GM06990 (cell line): ENCODE data around the gene DPEP3.
"Not testable (repeated sequence)": the region's sequence is repeated elsewhere in the genome, so short reads cannot be mapped to it uniquely, and the experiment has no call there.

Experiments used
- DNase-seq: peaks from one replicate; pipeline ENCODE4 v3.0.0-alpha.2; 2011; ENCODE audit not compliant: insufficient read length; ENCODE audit errors: extremely low read depth
- H3K27me3 ChIP-seq: replicated peaks from 2 replicates; pipeline ENCODE4 v1.6.0; 2011; ENCODE audit warnings: low read length; ENCODE audit not compliant: control insufficient read depth, insufficient read depth
- H3K36me3 ChIP-seq: 2 replicates; pipeline ENCODE4 v1.5.1; 2011; ENCODE audit warnings: low read length; ENCODE audit not compliant: control insufficient read depth, insufficient read depth
- H3K4me3 ChIP-seq: replicated peaks from 2 replicates; pipeline ENCODE4 v1.5.1; 2011; ENCODE audit warnings: low read depth, mild to moderate bottlenecking, control low read depth, low read length
- CTCF ChIP-seq: IDR thresholded peaks from 2 replicates; pipeline ENCODE4 v1.5.1; 2011; ENCODE audit warnings: low read length, control low read depth, mild to moderate bottlenecking, inconsistent platforms; ENCODE audit not compliant: insufficient read depth, poor library complexity, severe bottlenecking

The DPEP3 gene

GRCh38 chr16:68019167-68019680, 38.9 kb upstream of the DPEP3 start:
- Histone ChIP-seq H3K36me3 (no peaks in the 10 kb centered on the region), H3K27me3 (no peaks in the 10 kb centered on the region; the same call in 1 of the 2 replicates), H3K4me3 (no peak overlapping the region)
- TF ChIP-seq CTCF = no peak
- no peak for DNase-seq

GRCh38 chr16:68015681-68016080, 35.4 kb upstream of the DPEP3 start, which contains the start of gene DPEP2NB:
Gene DPEP2NB, minus strand, starts transcription at chr16:68015911. Its CDS starts 141 bp downstream, at chr16:68015770.
- no peaks in the 10 kb centered on the region; the same call in 1 of the 2 replicates for H3K27me3 ChIP-seq
- no peak within 1 kb of the TSS for H3K4me3 ChIP-seq
- no peak for TF ChIP-seq CTCF
- no peaks in the 10 kb centered on the region for H3K36me3 ChIP-seq
- DNase-seq = no peak

GRCh38 chr16:68013440-68013839, 33.1 kb upstream of the DPEP3 start:
- H3K27me3 ChIP-seq = no peaks in the 10 kb centered on the region; the same call in 1 of the 2 replicates
- no peak for TF ChIP-seq CTCF
- DNase-seq = no peak
- H3K36me3 ChIP-seq = no peaks in the 10 kb centered on the region
- H3K4me3 ChIP-seq = no peak overlapping the region

GRCh38 chr16:68009872-68010271, 29.6 kb upstream of the DPEP3 start:
- H3K27me3 ChIP-seq, DNase-seq, H3K4me3 ChIP-seq, H3K36me3 ChIP-seq: not testable (repeated sequence)

DNA sequence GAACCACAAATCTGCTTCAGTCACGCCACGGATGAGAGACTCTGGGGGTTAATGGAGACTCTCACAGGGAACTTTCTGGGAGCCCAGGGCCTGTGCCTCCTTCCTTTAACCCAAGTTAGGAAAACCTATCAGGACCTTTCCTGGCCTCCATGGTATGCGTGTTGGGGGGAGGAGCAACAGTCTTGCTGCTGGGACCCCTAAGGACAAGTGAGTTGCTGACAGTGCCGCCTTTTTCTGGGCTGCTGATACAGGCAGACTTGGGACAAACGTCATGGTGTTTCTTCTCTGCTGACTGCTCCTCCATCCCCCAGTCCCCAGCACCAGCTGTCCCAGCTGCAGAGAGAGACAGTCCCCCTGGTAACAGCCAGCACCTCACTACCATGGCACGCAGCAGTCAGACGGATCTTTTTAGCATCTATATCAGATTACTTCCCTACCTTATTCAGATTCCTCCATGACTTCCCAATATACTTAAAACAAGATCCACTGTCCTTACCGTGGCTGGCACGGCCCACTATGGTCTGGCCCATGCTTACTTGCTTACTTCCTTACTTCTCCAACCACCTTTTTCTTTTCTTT, 28.9 kb upstream of the DPEP3 start:
- DNase-seq = no peak
- TF ChIP-seq CTCF = no peak

GRCh38 chr16:68005786-68006286, 25.5 kb upstream of the DPEP3 start:
- Histone ChIP-seq H3K27me3 (no peaks in the 10 kb centered on the region), H3K4me3 (no peak overlapping the region), H3K36me3 (no peaks in the 10 kb centered on the region)
- DNase-seq = no peak
- no peak for TF ChIP-seq CTCF

More for the DNA sequence above, 28.9 kb upstream of the DPEP3 start:
- no peak overlapping the region for H3K4me3 ChIP-seq
- H3K36me3 ChIP-seq = no peaks in the 10 kb centered on the region
- no peaks in the 10 kb centered on the region for H3K27me3 ChIP-seq
